Inferior parietal cortex (tissue), 1 donor: Measurements from ENCODE around the gene HMGA1.

Source experiments
- DNase-seq: peaks from one replicate; pipeline ENCODE4 v3.0.0-alpha.2; 2016; ENCODE audit errors: extremely low spot score

Gene HMGA1

DNA sequence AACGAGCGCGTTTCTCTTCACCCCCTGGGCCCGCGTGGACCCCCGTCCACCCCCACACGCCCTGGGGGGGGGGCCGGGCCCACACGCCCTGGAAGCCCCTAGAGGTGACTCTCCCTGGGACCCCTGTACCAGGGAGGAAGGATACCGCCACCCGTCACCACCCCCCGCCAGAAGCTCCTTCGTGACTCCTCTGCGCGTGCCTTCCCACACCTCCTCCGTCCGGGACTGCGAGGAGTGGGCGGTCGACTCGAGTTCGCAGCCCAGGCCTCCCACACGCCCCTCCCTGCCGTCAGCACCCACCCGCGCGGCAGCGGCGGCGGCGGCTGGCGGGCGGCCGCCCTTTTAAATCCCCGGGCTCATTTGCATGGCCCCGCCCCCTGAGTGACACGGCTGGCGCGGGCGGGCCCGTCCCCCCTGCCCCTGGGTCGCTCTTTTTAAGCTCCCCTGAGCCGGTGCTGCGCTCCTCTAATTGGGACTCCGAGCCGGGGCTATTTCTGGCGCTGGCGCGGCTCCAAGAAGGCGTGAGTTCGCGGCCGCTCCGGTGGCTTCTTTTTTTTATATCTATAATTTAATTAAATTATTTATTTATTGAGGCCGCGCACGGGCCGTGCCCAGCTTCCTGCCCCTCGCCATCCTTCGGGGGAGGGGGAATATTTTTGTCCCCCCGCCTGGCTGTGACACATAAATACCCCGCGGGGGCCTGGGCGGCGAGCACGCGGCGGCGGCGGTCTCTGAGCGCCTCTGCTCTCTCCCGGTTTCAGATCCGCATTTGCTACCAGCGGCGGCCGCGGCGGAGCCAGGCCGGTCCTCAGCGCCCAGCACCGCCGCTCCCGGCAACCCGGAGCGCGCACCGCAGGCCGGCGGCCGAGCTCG, at the start of gene HMGA1:
Gene HMGA1 (plus strand): TSS at position 431 of the 873 bp plus-strand sequence. CDS start 3,908 bp downstream, outside the sequence.
- peak; percentile 88 for DNase-seq

GRCh38 chr6:34189806-34190503, 46.7 kb upstream of the HMGA1 start:
- peak; percentile 33 for DNase-seq

DNA sequence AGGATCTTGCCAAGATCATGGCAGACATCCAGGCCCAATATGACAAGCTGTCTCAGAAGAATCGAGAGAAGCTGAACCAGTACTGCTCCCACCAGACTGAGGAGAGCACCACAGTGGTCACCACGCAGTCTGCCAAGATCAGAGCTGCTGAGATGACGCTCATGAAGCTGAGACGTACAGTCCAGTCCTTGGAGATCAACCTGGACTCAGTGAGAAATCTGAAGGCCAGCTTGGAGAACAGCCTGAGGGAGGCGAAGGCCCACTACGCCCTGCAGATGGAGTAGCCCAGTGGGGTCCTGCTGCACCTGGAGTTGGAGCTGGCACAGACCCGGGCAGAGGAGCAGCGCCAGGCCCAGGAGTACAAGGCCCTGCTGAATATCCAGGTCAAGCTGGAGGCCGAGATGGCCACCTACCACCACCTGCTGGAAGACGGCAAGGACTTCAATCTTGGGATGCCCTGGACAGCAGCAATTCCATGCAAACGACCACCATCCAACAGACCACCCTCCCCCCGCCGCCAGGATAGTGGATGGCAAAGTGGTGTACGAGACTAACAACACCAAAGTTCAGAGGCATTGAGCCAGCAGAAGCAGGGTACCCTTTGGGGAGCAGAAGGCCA, 46.1 kb upstream of the HMGA1 start:
- no peak for DNase-seq

DNA sequence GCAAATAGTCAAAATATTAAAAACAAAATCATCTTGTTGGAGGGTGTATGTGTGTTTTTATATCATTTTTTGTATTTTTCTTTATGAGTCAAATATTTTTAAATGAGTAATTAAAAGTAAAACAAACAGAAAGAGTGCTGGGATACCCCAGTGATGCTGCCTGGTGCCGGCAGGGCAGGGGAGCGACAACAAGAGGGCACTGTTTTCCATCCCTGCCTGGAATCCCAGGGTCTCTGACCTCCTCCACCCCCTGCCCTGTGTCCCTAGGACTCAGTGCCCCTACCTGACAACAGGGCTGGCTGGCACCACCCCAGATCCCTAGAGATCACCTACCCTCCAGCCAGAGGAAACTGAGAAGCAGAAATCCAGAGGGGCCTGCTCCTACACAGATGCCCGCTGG, 41.9 kb upstream of the HMGA1 start:
- no peak for DNase-seq

DNA sequence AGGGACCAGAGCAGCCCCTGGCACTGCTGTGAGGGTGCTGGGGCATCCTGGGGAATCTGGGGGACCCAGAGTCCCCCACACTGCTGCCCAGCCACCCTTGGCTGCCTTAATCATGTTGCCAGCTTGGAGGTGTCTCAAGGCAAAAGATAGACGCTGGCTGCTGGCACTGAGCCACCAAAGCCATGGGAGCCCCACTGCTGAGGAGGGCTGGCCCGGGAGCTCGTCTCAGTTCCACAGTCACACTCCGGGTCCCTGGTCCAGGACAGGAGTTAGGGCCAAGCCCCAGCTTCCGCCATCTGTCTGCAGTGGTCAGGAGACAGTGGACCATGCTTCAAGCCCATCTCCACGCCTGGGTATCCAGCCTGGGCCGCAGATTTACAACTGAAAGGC, 41.0 kb upstream of the HMGA1 start:
- DNase-seq: no peak

GRCh38 chr6:34196116-34196832, 40.4 kb upstream of the HMGA1 start:
- peak; percentile 86 for DNase-seq

DNA sequence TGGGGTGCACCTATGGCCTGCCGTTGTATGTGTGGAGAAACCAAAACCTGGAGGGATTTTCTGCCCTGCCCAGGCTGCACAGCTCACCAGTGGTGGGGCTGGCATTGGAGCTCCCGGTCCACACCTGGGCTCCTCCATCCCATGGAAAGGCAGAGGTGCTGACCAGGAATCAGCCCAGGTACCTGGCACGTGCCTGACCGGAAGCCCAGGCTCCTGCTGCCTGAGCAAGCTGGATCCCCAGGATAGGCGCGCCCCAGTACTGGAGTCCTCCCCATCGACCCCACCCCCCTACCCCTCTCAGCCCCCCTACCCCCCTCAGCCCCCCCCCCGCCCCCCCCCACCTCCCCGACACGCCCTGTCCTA, 39.9 kb upstream of the HMGA1 start:
- DNase-seq: no peak

DNA sequence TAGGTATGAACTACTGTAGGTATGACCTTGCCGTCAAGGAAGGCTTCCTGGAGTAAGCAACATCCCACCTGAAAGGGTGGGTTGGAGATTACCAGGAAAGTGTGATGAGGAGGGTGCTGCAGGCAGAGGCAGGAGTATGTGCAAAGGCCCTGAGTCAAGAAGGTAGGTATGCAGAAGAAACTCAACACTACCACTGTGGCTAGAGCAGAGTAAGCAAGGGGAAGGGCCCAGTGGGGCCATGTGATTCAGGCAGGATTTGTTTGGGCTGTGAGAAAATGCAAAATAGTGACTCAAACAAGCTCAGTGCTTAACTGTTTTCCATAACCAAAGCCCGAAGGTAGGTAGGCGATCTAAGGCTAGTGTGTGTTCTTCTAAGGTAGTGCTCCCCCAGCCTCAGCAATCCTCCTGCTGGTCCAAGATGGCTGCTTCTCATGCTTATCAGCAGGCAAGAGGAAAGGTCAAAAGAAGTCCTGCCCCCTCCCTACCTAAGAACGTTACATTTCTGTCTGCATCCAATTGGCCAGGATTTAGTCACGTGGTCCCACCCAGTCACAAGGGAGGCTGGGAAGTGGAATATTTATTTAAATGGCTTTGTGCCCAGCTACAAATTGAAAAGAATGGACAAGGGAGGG, 36.2 kb upstream of the HMGA1 start:
- no peak for DNase-seq

DNA sequence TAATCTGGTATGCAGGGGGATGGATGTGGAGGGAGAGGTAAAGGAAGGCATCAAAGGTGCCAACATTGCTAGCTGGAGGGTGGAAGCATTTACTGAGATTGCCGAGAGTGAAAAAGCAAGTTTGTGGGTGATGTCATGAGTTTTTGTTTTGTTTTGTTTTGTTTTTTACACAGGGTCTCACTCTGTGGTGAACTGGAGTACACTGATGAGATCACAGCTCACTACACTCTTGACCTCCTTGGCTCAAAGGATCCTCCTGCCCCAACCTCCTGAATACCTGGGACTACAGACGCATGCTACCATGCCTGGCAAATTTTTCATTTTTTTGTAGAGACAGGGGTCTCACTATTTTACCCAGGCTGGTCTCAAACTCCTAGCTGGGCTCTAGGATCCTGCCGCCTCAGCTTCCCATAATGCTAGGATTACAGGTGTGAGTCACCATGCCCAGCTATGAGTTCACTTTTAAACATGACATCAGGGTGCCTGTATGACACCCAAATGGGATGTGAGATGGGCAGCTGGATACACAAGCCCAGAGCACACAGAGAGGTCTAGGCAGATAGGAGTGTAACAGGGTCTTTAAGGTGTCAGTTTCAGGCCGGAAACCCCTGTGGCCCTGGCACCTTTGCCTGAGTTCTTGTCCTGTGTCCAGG, 35.1 kb upstream of the HMGA1 start:
- DNase-seq: no peak

DNA sequence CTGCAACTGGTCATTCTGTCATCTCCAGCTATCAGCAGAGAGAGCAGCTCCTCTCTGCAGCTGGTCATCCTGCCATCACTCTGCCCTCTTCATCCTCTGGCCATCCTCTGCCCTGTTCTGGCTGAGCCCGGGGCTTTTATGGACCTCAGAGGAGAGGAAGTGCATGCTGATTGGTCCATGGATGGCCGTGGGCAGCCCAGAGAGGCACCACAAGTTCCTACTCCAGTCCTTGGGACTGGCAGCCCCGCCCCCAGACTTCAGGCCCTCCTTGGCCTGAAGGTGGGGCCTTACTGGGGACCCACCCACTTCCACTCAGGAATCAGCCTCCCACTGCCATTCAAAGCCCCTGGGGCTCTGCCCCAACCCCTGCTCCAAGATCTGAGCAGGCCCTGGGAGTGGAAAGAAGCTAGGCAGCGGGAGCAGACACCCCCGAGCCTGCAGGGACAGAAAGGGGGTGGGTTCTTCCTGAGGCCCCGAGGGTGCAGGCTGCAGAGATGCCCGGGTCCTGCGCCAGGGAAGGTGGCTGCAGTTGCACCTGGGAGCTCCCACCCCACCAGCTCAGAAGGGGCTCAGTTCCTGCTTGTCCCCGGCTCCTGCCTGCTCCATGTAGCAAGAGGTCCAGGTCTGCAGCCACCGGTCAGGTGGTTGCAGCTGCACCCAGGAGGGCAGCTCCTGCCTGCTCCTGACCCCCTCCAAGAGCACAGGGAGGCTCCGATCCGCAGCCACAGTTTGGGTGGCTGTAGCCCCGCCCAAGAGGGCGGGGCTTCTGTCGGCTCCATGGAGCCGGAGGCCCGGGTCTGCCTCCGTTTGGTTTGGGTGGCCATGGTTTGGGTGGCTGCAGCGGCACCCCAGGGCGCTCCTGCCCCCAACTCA, 34.1 kb upstream of the HMGA1 start:
- no peak for DNase-seq

DNA sequence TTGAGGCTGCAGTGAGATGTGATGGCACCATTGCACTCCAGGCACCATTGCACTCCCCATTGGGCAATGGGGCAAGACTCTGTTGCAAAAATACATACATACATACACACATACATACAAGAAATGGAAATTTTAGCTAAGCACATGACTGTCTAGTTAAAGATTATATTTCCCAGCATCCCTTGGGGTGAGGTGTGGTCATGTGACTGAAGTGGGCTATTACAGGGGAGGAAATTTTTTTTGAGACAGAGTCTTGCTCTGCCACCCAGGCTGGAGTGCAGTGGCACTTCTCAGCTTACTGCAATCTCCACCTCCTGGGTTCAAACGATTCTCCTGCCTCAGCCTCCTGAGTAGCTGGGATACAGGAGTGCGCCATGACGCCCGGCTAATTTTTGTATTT, 32.0 kb upstream of the HMGA1 start:
- DNase-seq: no peak

DNA sequence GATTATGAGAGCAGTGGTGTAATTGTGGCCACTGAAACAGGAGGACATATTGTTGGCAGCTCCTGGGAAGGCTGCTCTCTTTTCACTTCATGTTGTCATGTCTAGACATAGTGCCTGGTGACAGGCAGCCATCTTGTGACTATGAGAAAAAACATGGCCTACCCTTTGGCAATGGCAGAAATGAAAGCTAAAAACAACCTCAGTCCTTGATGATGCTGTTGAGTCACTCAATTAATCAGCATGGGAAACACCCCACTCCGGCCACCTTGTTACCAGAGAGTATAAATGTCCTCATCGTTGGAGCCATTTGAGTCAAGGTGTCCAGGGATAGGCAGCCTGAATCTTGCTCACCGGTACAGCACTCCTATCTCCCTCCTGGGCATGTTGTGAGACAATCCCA, 31.2 kb upstream of the HMGA1 start:
- no peak for DNase-seq

DNA sequence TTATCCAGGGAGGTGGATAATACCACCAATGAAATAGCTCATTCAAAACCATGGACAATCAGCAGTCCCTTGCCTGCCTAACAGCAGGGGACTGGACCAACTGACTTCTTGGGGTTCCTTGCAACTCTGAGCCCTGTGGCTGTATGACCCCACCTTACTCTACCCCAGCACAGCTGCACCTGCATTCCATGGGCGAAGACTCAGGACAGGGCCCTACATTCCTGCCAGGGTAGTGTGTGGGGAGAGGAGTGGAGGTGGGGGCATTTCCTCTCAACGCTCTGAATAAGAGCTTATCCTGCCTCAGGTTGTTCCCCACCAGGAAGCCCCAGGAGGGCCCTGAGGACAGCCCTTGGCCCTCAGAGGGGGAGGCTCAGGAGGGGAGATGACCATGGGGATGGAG, 30.8 kb upstream of the HMGA1 start:
- no peak for DNase-seq

GRCh38 chr6:34206726-34207125, 29.9 kb upstream of the HMGA1 start:
- DNase-seq: no peak

DNA sequence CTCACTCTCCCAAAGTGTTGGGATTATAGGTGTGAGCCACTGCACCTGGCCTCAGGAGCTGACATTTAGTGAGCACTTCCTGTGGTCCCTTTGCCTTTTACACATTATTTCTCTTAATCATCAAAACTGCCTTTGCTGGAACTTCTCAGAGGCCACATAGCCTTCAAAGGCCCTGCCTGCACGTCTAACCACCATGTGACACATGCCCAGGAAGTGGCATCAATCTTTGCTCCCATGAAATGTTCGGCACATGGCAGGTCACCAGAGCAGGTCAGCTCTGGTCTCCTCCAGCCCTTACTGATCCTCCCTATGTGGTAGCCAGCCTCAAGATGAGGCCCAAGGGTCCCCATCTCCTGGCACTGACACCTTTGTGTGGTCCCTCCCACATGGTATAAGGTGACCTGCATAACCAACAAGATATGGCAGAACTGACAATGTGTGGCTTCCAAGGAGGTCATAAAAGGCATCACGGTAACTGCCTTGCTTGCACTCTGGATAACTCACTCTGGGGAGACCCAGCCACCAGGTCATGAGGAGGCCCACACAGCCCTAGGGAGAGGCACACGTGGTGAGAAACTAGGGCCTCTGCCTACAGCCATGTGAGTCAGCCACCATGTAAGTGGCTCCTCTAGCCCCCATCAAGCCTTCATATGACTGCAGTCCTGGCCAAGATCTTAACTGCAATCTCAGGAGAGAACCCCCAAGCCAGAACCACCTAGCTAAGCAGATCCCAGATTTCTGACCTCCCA, 28.8 kb upstream of the HMGA1 start:
- DNase-seq: no peak

GRCh38 chr6:34213772-34214171, 22.9 kb upstream of the HMGA1 start:
- DNase-seq: no peak

DNA sequence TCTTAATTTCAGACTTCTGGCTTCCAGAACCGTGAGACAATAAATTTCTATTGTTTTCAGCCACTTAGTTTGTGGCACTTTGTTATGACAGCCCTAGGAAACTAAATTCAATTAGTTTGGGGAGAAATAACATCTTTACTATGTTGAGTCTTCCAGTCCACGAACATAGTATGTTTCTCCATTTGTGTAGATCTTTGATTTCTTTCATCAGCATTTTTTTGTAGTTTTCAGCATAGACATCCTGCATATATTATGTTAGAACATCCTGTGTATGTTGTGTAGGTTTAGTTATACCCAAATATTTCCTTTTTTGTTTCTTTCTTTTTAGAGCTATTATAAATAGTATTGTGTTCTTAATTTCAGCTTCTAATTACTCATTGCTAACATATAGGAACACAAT, 18.0 kb upstream of the HMGA1 start:
- no peak for DNase-seq

DNA sequence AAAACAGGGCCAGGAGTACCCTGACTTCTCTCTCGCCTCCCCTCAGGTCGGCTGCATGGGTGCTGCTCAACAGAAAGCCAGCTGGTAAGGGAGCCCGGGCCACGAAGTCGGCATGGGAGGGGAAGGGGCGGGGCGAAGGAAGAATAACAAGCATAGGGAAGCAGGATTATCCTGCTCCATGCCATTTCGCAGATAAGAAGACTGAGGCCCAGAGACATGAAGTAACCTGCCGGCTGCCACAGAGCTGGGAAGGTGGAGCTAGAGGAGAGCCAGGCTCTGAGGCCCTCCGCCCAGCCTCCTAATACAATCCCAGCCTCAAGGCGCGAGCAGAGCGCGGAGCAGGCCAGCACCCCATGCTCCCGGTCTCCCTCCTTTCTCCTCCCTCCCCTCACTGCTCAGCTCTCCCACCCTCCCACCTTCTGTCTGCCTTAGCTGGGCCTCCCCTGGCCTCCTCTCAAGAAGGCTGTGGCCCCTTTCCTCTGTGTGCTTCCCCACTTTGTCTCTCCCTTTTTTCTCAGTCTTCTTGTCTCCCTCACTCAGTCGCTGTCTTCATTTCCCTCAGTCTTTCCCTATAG, 13.2 kb upstream of the HMGA1 start:
- DNase-seq: no peak
